ENCODE measurements around the gene ZBTB49. TPM values are rescaled to one million over a fixed set of nuclear protein-coding genes. Genes with fewer than 3 reads are reported as not detected.

ZBTB49 gene
- total and polyA plus RNA-seq, 2 donors (not counting 1 experiment from before 2014, with no cell fraction given), result 7.0 to 16.9 TPM

- no CpG with 5 or more reads among the region's 5 CpGs for WGBS (ENCODE audit: insufficient coverage)
- POLR2A ChIA-PET, result no interaction called here
- DNase-seq, result no peak
Measured at GRCh38 chr4:4267981-4268380, 22.1 kb upstream of the ZBTB49 start.

GRCh38 chr4:4268776-4269175 lies 21.3 kb upstream of the ZBTB49 start:
- no peak for DNase-seq
- no peaks in the 10 kb centered on the region for H3K4me1 ChIP-seq (ENCODE audit: control insufficient read depth in 2 of 2, insufficient read depth in 2 of 2, low read length in 2 of 2)
- intact Hi-C loops (cut with micrococcal nuclease), result no loop called here
- H3K4me2 ChIP-seq (replicated peaks; ENCODE audit: low read depth, low read length, poor library complexity, severe bottlenecking), result no peak overlapping the region
- Mint-ChIP-seq H3K9me3 (ENCODE audit: insufficient read depth) (no peaks in the 10 kb centered on the region), H3K4me1 (no peaks in the 10 kb centered on the region), H3K27me3 (no peaks in the 10 kb centered on the region), H3K4me3 (no peak overlapping the region), H3K27ac (no peak overlapping the region)
- H3K79me2 ChIP-seq (ENCODE audit: control insufficient read depth, insufficient read depth, low read length), result no peaks in the 10 kb centered on the region
- CTCF ChIA-PET, result no interaction called here
- POLR2A ChIA-PET, result no interaction called here
- ATAC-seq (ENCODE audit: low read depth), result no peak
- no peak overlapping the region for H3K4me3 ChIP-seq (ENCODE audit: control extremely low read depth in 1 of 5, extremely low read depth in 1 of 5, insufficient read depth in 1 of 5, low read depth in 2 of 5, low read length in 4 of 5)
- H4K20me1 ChIP-seq (ENCODE audit: control insufficient read depth, insufficient read depth, low read length, poor library complexity, severe bottlenecking), result no peaks in the 10 kb centered on the region
- no peaks in the 10 kb centered on the region for H3K27me3 ChIP-seq (replicated peaks in 1 of 4; ENCODE audit: control extremely low read depth in 1 of 4, control insufficient read depth in 3 of 4, insufficient read depth in 4 of 4, low read length in 3 of 4)
- H2AFZ ChIP-seq (ENCODE audit: insufficient read depth, low read depth, low read length, poor library complexity, severe bottlenecking), result no peak overlapping the region
- H3K9ac ChIP-seq (ENCODE audit: low read length), result no peak overlapping the region
- 80% methylated on average over 1 of the region's 1 CpG for WGBS (ENCODE audit: insufficient coverage)
- H3K36me3 ChIP-seq (replicated peaks in 1 of 2; ENCODE audit: control extremely low read depth in 1 of 2, control insufficient read depth in 1 of 2, extremely low read depth in 1 of 2, insufficient read depth in 2 of 2, low read length in 1 of 2), result peaks cover 0 to 31% of the 10 kb centered on the region in 2 experiments
- TF ChIP-seq EZH2 (IDR thresholded peaks at IDR 0.05; ENCODE audit: borderline replicate concordance, insufficient read depth, low read depth, low read length, poor library complexity, severe bottlenecking), result no peak
- TF ChIP-seq, protein P1, sequence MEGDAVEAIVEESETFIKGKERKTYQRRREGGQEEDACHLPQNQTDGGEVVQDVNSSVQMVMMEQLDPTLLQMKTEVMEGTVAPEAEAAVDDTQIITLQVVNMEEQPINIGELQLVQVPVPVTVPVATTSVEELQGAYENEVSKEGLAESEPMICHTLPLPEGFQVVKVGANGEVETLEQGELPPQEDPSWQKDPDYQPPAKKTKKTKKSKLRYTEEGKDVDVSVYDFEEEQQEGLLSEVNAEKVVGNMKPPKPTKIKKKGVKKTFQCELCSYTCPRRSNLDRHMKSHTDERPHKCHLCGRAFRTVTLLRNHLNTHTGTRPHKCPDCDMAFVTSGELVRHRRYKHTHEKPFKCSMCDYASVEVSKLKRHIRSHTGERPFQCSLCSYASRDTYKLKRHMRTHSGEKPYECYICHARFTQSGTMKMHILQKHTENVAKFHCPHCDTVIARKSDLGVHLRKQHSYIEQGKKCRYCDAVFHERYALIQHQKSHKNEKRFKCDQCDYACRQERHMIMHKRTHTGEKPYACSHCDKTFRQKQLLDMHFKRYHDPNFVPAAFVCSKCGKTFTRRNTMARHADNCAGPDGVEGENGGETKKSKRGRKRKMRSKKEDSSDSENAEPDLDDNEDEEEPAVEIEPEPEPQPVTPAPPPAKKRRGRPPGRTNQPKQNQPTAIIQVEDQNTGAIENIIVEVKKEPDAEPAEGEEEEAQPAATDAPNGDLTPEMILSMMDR (IDR thresholded peaks at IDR 0.05), result no peak
- H3K9me3 ChIP-seq (ENCODE audit: control extremely low read depth in 1 of 3, control insufficient read depth in 2 of 3, insufficient read depth in 1 of 3, low read length in 2 of 3), result no peaks in the 10 kb centered on the region
- no peak overlapping the region for H3K27ac ChIP-seq (ENCODE audit: low read length in 2 of 2)

More at GRCh38 chr4:4267981-4268380, 22.1 kb upstream of the ZBTB49 start:
- H3K27ac Mint-ChIP-seq, result no peak overlapping the region
- no peak overlapping the region for H2AFZ ChIP-seq (ENCODE audit: insufficient read depth, low read depth, low read length, poor library complexity, severe bottlenecking)
- no peak overlapping the region for H3K4me2 ChIP-seq (replicated peaks; ENCODE audit: low read depth, low read length, poor library complexity, severe bottlenecking)
- H3K9me3 Mint-ChIP-seq (ENCODE audit: insufficient read depth), result no peaks in the 10 kb centered on the region
- no peak for TF ChIP-seq EZH2 (IDR thresholded peaks at IDR 0.05; ENCODE audit: borderline replicate concordance, insufficient read depth, low read depth, low read length, poor library complexity, severe bottlenecking)
- TF ChIP-seq, protein P1 (IDR thresholded peaks at IDR 0.05), result no peak
- H3K9ac ChIP-seq (ENCODE audit: low read length), result no peak overlapping the region
- no peak overlapping the region for H3K4me3 ChIP-seq (ENCODE audit: control extremely low read depth in 1 of 5, extremely low read depth in 1 of 5, insufficient read depth in 1 of 5, low read depth in 2 of 5, low read length in 4 of 5)
- H3K36me3 ChIP-seq (replicated peaks in 1 of 2; ENCODE audit: control extremely low read depth in 1 of 2, control insufficient read depth in 1 of 2, extremely low read depth in 1 of 2, insufficient read depth in 2 of 2, low read length in 1 of 2), result peaks cover 0 to 24% of the 10 kb centered on the region in 2 experiments
- CTCF ChIA-PET, result interaction anchor here (0.8 kb wide), 1 partner anchor 9 kb away, joined by 3 read pairs; no protein-coding TSS in a partner anchor
- H3K4me3 Mint-ChIP-seq, result no peak overlapping the region
- no peaks in the 10 kb centered on the region for H3K27me3 ChIP-seq (replicated peaks in 1 of 4; ENCODE audit: control extremely low read depth in 1 of 4, control insufficient read depth in 3 of 4, insufficient read depth in 4 of 4, low read length in 3 of 4)
- H3K27ac ChIP-seq (ENCODE audit: low read length in 2 of 2), result no peak overlapping the region
- no peaks in the 10 kb centered on the region for H3K9me3 ChIP-seq (ENCODE audit: control extremely low read depth in 1 of 3, control insufficient read depth in 2 of 3, insufficient read depth in 1 of 3, low read length in 2 of 3)
- no peaks in the 10 kb centered on the region for H3K4me1 Mint-ChIP-seq
- intact Hi-C loops (cut with micrococcal nuclease), result no loop called here
- H3K4me1 ChIP-seq (ENCODE audit: control insufficient read depth in 2 of 2, insufficient read depth in 2 of 2, low read length in 2 of 2), result no peaks in the 10 kb centered on the region
- H3K27me3 Mint-ChIP-seq, result peaks cover 5% of the 10 kb centered on the region
- no peak for ATAC-seq (ENCODE audit: low read depth)
- H4K20me1 ChIP-seq (ENCODE audit: control insufficient read depth, insufficient read depth, low read length, poor library complexity, severe bottlenecking), result no peaks in the 10 kb centered on the region
- no peaks in the 10 kb centered on the region for H3K79me2 ChIP-seq (ENCODE audit: control insufficient read depth, insufficient read depth, low read length)
